Kidney epithelial cell (primary cell): ENCODE results near the gene MRM2. TPM values are rescaled to one million over a fixed set of nuclear protein-coding genes. Genes with fewer than 3 reads are reported as not detected.

ENCODE experiments used
- DNase-seq: peaks from one replicate; pipeline ENCODE4 v3.0.0-alpha.2; 2010; ENCODE audit warnings: low read depth
- H3K27me3 ChIP-seq: 2 replicates; pipeline ENCODE4 v1.6.0; 2011; ENCODE audit warnings: low read length; ENCODE audit not compliant: control insufficient read depth, insufficient read depth
- H3K36me3 ChIP-seq: 2 replicates; pipeline ENCODE4 v1.5.1; 2011; ENCODE audit warnings: low read length; ENCODE audit not compliant: control insufficient read depth, insufficient read depth
- H3K4me3 ChIP-seq: 2 replicates; pipeline ENCODE4 v1.5.1; 2011; ENCODE audit warnings: low read depth, mild to moderate bottlenecking, control low read depth, low read length
- total RNA-seq: library from RNA; depleted of rRNA; stranded (reverse); fragments of >200 nt; gene quantifications from 2 replicates; pipeline ENCODE4 v1.2.3, GENCODE V29; 2015
- TF ChIP-seq, protein P1 (sequence below): IDR thresholded peaks from 2 replicates; pipeline ENCODE4 v1.5.1; 2011; ENCODE audit warnings: mild to moderate bottlenecking, moderate library complexity, low read length, control low read depth, inconsistent platforms; ENCODE audit not compliant: insufficient read depth, poor library complexity, severe bottlenecking

The MRM2 gene
- total RNA-seq, 1 donor from 2014 or later: 26.3 TPM

DNA sequence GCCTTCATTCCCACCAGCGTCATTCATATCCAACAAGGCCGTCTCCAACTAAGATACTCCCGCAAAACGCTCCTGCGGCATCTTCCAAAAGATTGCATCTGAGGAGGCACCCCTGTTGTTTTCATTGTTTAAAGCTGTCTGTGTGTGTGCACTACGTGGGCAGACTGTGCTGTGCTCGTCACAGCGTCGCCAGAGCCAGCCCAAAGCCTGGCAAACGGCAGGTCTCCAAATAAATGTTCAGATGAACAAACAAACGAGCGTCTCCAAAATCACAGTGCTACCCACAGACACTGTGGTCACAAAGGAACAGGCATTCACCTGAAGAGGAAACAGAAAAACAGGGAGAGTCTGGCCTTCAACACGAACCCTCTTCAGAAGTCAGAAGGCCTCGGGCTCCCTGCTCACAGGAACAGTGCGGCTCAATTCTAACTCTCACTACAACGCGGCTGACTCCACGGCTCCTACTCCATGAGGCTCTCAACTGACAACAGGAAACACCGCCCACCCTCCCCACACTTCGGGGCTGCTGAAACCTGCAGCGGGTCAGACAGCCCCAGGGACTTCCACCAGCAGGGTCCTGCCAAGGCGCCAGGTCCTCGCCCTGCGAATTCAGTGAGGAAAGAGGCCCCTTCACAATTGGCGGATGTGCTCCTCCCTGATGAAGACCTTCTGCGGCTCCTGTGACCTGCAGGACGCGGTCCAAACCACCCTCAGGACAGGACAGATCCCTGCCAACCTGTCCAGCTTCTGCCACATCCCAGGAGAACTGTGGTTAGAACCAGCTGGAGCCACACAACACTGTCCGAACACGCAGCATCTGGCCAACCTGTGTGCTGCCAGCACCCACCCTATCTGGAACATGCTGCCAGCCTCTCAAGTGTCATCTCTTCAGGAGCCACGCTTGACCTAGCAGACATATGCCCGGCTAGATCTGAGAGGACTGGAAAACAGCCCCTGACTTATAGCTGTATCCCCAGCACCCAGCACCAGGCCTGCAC, 45.3 kb downstream of the MRM2 start:
- H3K27me3 ChIP-seq: no peaks in the 10 kb centered on the region

DNA sequence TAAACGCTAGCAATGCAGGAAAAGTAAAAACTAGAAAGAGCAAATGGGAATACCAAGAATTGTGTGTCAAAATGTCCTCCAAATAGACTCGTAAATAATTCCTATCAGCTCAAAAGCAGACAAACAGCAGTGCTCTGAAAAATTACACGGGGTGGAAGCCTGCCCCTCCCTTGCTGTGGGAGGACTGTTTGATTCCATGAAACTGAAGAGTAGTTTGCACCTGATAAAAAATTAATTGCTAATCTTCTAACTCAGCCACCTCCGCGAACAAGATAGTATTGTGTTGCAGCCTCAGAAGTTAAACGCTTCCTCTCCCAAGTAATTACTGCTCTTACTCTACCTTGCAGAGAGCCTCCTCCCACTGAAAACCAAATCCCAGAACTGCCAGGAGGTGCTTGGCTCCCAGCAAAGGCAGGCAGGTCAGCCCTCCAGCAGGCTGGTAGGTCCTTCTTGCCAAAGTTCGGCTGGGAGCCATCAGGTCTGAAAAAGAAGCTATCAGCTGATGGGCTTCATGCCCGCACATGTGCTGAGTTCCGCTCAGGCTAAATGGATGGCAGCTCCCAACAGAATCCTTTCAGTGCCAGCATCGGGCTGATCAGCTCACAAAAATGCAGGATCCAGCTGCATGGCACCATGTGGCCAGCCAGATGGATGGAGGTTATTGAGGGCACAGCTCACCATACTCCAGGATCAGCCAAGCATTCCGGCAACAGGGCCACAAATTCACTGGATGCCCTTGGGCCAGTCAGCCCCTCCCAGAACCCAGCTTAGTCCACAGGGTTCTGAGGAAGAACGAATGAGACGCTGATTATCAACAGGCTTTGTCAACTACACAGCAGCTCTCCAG, 46.4 kb downstream of the MRM2 start:
- no peak overlapping the region for H3K4me3 ChIP-seq
- peaks cover 4% of the 10 kb centered on the region for H3K36me3 ChIP-seq
- TF ChIP-seq, protein P1, sequence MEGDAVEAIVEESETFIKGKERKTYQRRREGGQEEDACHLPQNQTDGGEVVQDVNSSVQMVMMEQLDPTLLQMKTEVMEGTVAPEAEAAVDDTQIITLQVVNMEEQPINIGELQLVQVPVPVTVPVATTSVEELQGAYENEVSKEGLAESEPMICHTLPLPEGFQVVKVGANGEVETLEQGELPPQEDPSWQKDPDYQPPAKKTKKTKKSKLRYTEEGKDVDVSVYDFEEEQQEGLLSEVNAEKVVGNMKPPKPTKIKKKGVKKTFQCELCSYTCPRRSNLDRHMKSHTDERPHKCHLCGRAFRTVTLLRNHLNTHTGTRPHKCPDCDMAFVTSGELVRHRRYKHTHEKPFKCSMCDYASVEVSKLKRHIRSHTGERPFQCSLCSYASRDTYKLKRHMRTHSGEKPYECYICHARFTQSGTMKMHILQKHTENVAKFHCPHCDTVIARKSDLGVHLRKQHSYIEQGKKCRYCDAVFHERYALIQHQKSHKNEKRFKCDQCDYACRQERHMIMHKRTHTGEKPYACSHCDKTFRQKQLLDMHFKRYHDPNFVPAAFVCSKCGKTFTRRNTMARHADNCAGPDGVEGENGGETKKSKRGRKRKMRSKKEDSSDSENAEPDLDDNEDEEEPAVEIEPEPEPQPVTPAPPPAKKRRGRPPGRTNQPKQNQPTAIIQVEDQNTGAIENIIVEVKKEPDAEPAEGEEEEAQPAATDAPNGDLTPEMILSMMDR: no peak
- H3K27me3 ChIP-seq: no peaks in the 10 kb centered on the region
- DNase-seq: no peak

More for the DNA sequence above, 45.3 kb downstream of the MRM2 start:
- DNase-seq: no peak
- H3K4me3 ChIP-seq: no peak overlapping the region
- TF ChIP-seq, protein P1: no peak
- H3K36me3 ChIP-seq: peaks cover 5% of the 10 kb centered on the region

DNA sequence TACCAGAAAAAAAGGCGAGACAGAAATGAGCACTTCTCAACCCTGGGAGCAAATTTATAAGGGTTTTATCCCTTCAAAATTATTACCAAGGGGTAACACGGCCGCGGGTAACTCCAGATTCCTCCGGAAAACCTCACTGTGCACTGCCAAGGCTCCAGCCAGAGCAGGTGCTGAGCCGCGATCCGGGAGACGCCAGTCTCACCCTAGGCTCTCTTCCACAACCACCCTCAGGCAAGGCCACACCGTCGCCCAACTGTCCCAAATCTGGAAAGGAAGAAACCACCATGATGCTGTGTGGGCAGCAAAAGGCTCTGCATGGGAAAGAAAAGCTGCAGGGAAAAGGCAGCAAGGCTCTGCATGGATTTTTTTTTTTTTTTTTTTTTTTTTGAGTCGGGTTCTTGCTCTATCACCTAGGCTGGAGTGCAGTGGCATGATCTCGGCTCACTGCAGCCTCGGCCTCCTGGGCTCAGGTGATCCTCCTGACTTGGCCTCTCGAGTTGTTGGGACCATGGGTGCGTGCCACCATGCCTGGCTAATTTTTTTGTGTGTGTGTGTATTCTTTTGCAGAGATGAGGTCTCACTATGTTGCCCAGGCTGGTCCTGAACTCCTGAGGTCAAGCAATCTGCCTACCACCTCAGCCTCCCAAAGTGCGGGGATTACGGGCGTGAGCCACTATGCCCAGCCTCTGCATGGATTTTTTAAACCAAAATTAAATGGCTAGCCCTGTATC, 48.3 kb downstream of the MRM2 start:
- H3K36me3 ChIP-seq: peaks cover 4% of the 10 kb centered on the region
- no peaks in the 10 kb centered on the region for H3K27me3 ChIP-seq
- DNase-seq: no peak
- TF ChIP-seq, protein P1: no peak
- no peak overlapping the region for H3K4me3 ChIP-seq

DNA sequence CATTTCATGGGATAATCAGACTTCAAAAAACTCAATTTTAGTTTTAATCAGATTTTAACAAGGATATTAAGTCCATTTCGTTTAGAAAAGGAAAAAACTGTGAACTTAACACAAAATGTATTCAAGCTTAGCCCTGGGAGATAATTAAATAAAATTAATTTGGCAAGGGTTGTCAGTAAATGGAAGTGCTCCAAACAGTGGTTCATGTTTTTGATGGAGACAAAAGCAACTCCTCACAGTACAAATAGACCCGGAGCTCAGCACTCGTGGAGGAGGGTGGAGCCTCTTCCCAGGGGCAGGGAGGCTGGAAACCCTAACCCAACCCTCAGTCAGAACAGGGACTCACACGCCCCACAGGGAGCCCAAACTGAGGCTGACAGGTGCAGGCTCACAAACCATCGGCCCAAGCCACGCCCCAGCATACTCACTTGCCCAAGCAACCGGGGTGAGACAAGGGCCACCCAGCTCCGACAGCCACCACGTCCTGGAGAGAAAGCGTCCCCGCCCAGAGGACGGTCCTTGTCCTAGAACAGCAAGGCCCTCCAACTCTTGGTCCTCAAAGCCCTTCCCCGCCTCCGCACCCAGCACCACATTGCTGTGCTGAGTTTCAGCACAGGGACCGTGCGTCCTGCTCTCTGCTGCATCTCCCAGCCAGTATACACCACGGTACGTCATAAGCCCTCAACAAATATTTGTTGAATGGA, 49.0 kb downstream of the MRM2 start:
- no peak for DNase-seq
- Histone ChIP-seq H3K4me3 (no peak overlapping the region), H3K36me3 (peaks cover 4% of the 10 kb centered on the region), H3K27me3 (no peaks in the 10 kb centered on the region)
- TF ChIP-seq, protein P1: no peak

DNA sequence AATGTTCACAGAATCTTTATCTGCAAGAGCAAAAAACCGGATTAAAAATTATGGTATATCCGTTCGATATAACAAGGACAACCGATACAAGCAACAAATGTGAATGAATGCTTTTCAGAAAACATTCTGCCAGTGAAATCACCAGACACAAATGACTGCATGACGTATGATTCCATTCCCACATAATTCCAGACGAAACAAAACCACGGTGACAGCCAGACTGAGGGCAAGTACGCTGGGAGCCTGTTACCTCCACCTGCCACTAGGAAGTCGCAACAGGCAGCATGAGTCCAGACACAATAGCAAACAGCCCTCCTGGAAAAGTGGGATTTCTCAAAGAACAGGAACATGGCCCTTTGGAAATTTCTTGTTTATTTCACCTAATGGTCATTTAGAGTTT, 51.0 kb downstream of the MRM2 start:
- Histone ChIP-seq H3K27me3 (no peaks in the 10 kb centered on the region), H3K4me3 (no peak overlapping the region), H3K36me3 (peaks cover 4% of the 10 kb centered on the region)
- no peak for DNase-seq
- TF ChIP-seq, protein P1: no peak
